ENCODE data around the gene ARAP2. TPM values are rescaled to one million over a fixed set of nuclear protein-coding genes. Genes with fewer than 3 reads are reported as not detected.

ARAP2 gene
- total RNA-seq, 2 donors from 2014 or later = 10.1 to 12.8 TPM

GRCh38 chr4:36067116-36067515 is 177.2 kb downstream of the ARAP2 start:
- intact Hi-C loops (cut with DNase I) = no loop called here
- no peak for DNase-seq (ENCODE audit: low spot score)

DNA sequence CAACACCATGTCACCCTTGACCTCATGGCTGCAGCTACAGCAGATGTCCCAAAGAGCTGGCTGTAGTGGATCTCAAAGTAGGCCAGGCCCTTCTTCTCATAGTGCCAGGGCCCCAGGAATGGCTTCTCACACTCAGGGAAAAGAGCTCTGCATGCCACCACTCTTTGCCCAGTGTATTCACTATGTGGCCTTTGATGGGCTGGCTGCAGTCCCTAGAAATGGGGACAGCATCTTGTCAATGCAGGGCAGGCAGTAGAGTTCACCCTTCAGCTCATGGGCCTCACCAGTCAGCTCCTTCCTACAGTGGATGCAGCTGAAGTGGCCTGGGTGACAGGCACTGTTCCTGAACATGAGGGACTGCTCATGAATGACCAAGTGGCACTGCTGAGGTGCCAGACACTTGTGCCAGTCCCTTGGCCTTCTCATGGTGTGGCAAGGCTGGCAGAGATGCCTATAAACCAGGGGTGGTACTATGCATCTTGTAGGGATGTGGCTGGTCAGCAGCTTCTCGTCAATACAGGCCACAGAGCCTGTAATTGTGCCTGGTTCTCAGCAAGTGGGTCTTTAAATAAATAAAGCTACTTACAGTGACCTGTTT is 178.9 kb downstream of the ARAP2 start:
- intact Hi-C loops (cut with DNase I) = no loop called here
- DNase-seq (ENCODE audit: low spot score) = no peak

DNA sequence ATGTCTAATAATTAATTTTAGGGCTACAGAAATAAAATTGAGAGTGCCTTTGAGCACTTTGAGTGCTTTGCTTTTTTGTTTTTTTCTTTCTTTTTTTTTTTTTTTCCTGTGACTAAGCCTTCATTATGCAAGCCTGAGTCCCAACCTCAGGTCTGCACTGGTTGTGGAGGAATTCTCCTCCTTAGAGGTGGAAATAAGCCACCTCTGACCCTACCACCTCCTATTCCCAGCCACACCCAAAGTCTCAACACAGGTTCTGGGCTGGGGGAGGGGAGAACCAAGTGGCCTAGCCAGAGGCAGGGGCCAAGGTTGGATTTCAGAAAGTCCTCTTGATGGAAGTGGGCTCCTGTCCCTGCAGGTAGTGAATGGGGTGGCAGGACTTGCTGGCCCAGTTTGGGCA is 180.2 kb downstream of the ARAP2 start:
- no peak for DNase-seq (ENCODE audit: low spot score)
- intact Hi-C loops (cut with DNase I) = no loop called here

DNA sequence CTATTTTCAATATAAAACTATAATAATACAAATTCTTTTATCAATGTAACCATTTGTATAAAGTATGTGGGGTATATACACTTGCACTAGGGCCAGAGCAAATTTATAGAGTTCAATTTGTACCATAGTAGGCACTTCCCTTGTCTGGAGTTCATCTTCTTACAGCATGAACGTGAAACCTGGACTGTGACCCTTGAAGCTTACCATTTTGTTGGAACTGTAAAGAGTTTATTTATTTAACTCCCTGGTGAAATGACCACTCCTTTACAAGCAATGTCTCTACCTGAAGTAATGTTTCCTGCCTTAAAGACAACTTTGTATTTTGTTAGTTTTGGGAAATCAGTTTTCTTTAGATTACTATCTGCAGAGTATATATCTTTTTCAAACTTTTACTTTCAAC is 188.2 kb downstream of the ARAP2 start:
- intact Hi-C loops (cut with DNase I) = no loop called here
- DNase-seq (ENCODE audit: low spot score) = no peak

GRCh38 chr4:36054694-36055422 is 189.5 kb downstream of the ARAP2 start:
- DNase-seq (ENCODE audit: low spot score) = no peak
- intact Hi-C loops (cut with DNase I) = no loop called here

DNA sequence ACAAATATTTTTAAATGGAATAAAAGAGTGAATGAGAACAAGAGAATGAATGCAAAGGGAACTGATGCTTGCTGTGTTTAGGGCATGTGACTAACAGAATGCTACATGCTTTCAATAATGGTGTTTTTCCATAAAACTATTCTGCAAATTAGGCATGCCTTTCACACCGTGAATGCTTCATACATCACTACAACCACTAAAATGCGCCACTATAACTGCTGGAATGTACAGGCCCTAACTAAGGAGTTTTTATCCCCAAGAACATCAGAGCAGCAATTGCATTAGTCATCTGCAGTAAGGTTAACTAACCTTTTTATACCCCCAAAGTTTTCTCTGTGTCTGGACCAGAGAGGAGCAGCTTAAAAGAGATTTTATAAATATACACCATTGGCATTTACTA is 190.4 kb downstream of the ARAP2 start:
- intact Hi-C loops (cut with DNase I) = no loop called here
- DNase-seq (ENCODE audit: low spot score) = no peak

GRCh38 chr4:36051634-36052033 is 192.7 kb downstream of the ARAP2 start:
- intact Hi-C loops (cut with DNase I) = no loop called here
- no peak for DNase-seq (ENCODE audit: low spot score)

GRCh38 chr4:36046026-36046425 is 198.3 kb downstream of the ARAP2 start:
- no peak for DNase-seq (ENCODE audit: low spot score)
- intact Hi-C loops (cut with DNase I) = no loop called here

DNA sequence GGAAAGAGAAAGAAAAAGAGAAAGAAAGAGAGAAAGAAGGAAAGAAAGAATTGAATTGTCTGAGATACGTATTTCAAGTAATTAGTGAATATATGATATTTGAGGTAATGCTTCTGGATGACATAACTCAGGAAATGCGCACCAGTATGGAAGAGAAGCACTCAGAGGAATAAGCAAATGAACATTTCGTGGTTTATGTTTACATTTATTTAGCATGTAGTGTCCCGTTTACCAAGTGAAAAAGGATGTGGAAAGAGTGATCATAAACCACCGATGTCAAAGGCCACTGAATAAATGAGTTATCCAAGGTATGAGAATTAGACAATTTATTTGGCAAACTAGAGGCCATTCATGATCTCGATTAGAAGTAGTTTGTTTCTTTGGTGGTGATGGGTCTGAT is 200.4 kb downstream of the ARAP2 start:
- intact Hi-C loops (cut with DNase I) = no loop called here
- no peak for DNase-seq (ENCODE audit: low spot score)

DNA sequence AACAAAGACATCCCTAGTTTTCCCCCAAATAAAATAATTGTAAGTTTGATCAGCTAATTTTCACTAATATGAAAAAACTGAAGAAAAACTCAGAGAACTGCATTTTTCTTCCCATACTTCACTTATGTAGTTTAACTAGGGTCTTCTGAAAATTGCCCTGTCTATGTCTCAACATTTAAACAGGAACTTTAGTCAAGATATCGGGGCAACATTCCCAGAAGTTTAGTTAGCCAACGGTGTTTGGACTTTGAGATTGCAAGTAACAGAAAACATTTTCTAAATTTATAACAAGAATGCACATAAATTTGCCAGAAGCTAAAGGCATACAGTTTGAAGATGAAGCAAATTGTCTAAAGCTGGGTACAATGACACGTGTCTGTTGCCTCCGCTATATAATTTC is 201.1 kb downstream of the ARAP2 start:
- intact Hi-C loops (cut with DNase I) = no loop called here

DNA sequence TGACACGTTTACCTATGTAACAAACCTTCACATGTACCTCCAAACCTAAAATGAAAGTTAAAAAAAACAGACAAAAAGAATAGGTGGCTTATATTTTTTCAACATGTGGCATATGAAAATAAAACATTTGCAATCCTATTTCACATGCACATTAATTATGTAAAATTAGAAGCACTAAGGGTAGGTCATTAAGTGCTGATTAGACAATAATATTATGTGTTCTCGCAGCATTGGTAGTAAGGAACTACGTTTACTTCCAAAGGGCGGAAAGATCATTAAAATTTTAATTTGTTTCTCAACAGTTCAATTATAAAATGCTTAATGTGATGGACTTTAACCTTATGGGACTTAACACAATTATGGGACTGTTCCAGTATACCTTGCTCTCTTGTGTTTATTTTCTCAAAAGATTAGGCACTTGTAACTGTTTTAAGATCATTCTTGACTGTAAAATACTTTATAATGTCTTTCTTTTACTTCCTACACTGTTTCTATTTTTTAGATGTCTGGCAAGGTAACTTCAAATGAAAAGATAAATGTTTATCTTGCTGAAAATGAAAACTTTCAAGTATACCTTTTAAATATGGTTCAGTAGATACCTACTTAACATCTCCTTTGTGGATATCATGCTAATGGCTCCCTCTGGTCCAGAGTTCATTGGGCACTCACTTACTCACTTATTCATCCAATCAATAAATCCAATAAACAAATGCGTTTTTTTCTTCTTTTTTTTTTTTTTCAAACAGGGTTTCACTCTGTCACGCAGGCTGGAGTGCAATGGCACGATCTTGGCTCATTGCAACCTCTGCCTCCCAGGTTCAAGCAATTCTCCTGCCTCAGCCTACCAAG is 202.0 kb downstream of the ARAP2 start:
- intact Hi-C loops (cut with DNase I) = no loop called here
- no peak for DNase-seq (ENCODE audit: low spot score)

More for the DNA sequence above, 201.1 kb downstream of the ARAP2 start:
- no peak for DNase-seq (ENCODE audit: low spot score)

GRCh38 chr4:36041340-36041739 is 203.0 kb downstream of the ARAP2 start:
- intact Hi-C loops (cut with DNase I) = no loop called here
- no peak for DNase-seq (ENCODE audit: low spot score)

DNA sequence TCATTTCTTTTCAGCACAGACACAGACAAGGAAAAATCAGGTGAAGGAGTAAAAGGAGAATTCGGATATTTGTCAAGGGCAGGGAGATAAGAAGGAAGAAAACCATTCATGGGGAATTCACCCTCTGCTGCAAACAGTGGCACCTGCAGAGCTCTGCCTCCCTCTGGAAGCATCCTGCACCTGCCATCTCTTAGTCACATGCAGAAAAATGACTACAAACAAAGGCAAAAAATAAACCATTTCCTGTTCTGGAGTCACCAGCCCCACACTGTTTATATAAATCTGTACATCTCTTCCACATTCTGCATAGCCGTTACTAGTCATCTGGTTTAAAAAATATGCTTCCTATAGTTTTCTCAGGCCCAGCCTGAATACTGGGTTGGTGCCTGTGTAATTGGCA is 205.3 kb downstream of the ARAP2 start:
- intact Hi-C loops (cut with DNase I) = no loop called here
- no peak for DNase-seq (ENCODE audit: low spot score)

GRCh38 chr4:36038491-36038890 is 205.8 kb downstream of the ARAP2 start:
- no peak for DNase-seq (ENCODE audit: low spot score)
- intact Hi-C loops (cut with DNase I) = no loop called here

DNA sequence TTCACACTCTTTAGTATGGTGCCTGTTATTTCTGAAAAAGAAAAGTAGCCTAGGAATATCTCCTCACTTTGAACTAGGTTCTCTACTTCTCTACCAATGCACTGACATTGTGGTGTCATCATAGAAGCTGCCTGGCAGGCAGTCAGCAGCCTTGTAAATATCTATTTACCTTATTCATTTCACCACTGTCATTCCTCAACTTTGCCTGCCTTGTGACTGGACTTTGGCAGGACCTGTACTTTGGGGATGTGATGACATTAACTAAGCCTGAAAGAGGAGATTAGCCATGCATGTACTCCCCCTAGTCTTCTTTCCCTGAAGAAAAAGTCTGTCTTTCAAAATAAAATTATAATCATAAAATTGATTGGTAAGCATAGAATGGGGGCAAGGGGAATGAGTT is 207.2 kb downstream of the ARAP2 start:
- intact Hi-C loops (cut with DNase I) = no loop called here

DNA sequence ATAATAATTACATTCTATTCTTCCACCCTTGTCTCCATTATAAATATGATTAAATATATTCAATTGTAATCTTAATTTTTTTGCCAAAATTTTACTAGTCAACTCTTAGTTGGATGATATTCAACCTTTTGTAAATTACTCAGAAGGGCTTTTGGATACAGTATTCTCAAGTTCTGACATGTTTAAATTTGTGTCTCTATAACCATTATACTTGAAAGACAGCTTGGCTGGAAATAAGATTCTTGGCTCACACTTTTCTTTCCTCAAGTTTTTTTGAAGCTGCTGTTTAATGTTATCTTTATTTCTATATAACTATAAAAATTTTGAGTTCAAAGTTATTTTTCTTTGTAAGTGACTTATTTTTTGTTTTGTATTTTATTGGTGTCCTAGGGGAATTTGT is 214.4 kb downstream of the ARAP2 start:
- intact Hi-C loops (cut with DNase I) = no loop called here
- no peak for DNase-seq (ENCODE audit: low spot score)

More for the DNA sequence above, 207.2 kb downstream of the ARAP2 start:
- DNase-seq (ENCODE audit: low spot score) = no peak

DNA sequence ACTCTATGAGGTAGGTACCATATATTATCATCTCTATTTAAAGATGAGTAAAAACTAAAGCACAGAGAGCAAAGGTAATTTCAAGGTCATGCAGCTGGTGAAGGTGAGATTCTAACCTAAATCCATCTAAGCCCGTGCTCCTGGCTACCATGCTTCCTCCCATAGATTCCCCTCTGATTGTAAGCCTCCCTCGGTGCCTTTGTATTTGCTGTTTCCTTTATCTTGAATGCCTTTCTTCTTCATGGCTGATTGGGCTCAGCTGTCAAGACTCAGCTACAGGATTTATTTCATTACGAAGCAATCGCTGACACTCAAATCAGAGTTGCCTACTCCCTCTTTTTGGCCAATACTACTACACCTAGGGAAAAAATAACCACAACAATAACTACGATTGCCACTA is 217.1 kb downstream of the ARAP2 start:
- intact Hi-C loops (cut with DNase I) = no loop called here
- DNase-seq (ENCODE audit: low spot score) = no peak

DNA sequence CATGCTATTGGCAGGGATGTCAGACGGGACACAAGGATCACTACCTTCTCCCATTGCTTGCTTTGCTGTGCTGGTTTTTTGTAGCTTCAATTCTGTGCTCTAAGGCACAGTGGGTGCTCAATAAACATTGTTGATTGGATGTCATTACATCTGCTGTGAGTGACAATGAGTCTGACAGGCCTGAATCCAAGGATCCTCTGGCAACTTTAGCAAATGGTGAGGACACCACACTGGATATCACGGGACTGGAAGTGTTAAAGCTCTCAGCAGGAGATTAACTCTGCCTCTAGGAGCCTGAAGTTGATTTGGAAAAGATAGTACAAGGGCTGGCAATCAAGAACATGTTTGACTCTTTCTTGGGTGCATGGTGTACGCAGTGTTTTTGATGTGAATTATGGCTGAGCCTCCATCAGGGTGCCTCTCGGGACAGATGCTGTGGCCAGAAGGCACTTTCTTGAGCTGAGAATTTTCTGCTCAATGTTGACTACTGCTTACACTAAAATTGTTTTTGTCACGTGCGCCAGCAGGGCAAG is 217.9 kb downstream of the ARAP2 start:
- DNase-seq (ENCODE audit: low spot score) = no peak
- intact Hi-C loops (cut with DNase I) = no loop called here

DNA sequence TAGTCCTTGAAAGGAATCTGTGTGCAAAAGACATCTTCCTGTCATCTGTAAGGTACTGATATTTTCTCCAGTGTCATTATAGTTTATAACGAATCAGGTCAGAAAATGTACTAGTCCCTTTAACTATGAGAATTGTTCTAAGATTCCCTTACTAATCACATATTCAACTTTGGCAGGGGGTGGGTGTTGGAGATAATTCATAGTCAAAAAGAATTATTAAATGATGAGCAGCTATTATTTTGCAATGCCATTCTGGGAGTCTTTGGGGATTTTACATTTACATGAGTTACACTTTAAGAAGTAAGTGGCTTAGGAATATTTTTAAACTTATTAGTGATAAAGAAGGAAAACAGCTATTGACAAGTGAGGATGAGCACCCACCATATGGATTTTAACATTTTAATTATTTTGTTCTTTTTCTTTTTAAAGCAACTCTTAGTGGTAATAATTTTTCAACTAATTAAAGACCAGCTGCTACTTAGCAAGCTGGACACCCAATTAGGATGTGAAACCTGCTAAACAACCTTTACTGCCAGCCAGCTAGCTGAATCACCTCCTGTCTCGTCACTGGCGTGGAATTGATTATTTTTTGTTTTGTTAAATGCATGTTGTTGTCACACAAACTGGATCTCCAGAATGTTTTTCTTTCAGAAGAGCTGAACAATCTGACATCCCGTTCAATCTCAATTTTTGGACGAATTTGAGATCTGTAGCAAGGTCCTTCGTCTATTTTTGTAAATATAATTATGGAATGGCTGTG is 219.2 kb downstream of the ARAP2 start:
- no peak for DNase-seq (ENCODE audit: low spot score)
- intact Hi-C loops (cut with DNase I) = no loop called here

DNA sequence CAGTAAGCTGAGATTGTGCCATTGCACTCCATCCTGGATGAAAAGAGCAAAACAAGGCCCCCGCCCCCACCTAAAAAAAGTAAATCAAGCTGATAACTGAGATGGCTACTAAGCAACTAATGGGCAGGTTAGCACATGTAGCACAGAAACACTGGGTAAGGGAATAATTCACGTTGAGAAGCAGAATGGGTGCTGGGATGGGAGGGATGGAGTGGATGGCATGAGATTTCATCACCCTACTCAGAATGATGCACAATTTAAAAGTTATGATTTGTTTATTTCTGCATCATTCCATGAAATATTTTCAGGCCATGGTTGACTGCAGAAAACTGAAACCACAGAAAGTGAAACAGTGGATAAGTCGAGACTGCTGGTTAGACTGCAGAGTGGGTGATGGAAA is 224.0 kb downstream of the ARAP2 start:
- no peak for DNase-seq (ENCODE audit: low spot score)
- intact Hi-C loops (cut with DNase I) = no loop called here
